ENCODE results near the gene ADK.

GRCh38 chr10:74120911-74121310 lies 30.1 kb upstream of the ADK start:
- TF ChIP-seq CTCF (conservative IDR thresholded peaks at IDR 0.05 in 1 of 2, IDR thresholded peaks at IDR 0.05 in 1 of 2; ENCODE audit: low read depth in 1 of 2, low read length in 2 of 2) (no peak), EZH2 (IDR thresholded peaks at IDR 0.05; ENCODE audit: low read length, missing control alignments) (no peak)

All from fibroblast of lung (primary cell).